Fibroblast of skin of scalp (primary cell): ENCODE data around the gene RXRA.
A peak's percentile ranks its signal among the peaks of the same experiment; 100 is the strongest.

Experiments used
- DNase-seq: peaks from one replicate; pipeline ENCODE4 v3.0.0-alpha.2; 2013

Gene RXRA

GRCh38 chr9:134369416-134370212 is 43.4 kb downstream of the RXRA start:
- DNase-seq: no peak

- no peak for DNase-seq
Observed at GRCh38 chr9:134370213-134370492, 43.9 kb downstream of the RXRA start.

GRCh38 chr9:134370638-134371037 is 44.4 kb downstream of the RXRA start:
- DNase-seq: no peak

GRCh38 chr9:134371731-134372130 is 45.5 kb downstream of the RXRA start:
- DNase-seq: no peak

- peak; percentile 18 for DNase-seq
Observed at GRCh38 chr9:134372581-134373267, 46.5 kb downstream of the RXRA start.

- no peak for DNase-seq
Observed at GRCh38 chr9:134373269-134373668, 47.0 kb downstream of the RXRA start.

- DNase-seq: no peak
Observed at GRCh38 chr9:134373953-134374300, 47.7 kb downstream of the RXRA start.

GRCh38 chr9:134374301-134375010 is 48.2 kb downstream of the RXRA start:
- no peak for DNase-seq

GRCh38 chr9:134375011-134375390 is 48.7 kb downstream of the RXRA start:
- DNase-seq: no peak

GRCh38 chr9:134375430-134376385 is 49.5 kb downstream of the RXRA start:
- DNase-seq: peak; percentile 38

GRCh38 chr9:134376386-134377142 is 50.3 kb downstream of the RXRA start:
- no peak for DNase-seq

- DNase-seq: no peak
Observed at GRCh38 chr9:134377143-134377484, 50.9 kb downstream of the RXRA start.

- no peak for DNase-seq
Observed at GRCh38 chr9:134377976-134378375, 51.7 kb downstream of the RXRA start.

GRCh38 chr9:134378901-134379338 is 52.7 kb downstream of the RXRA start:
- peak; percentile 77 for DNase-seq

- DNase-seq: no peak
Observed at GRCh38 chr9:134379831-134380365, 53.6 kb downstream of the RXRA start.

- no peak for DNase-seq
Observed at GRCh38 chr9:134380542-134381271, 54.5 kb downstream of the RXRA start.

- no peak for DNase-seq
Observed at GRCh38 chr9:134381272-134381661, 55.0 kb downstream of the RXRA start.

- no peak for DNase-seq
Observed at GRCh38 chr9:134381671-134382516, 55.6 kb downstream of the RXRA start.

GRCh38 chr9:134382733-134383132 is 56.5 kb downstream of the RXRA start:
- no peak for DNase-seq

- DNase-seq: no peak
Observed at GRCh38 chr9:134383148-134383547, 56.9 kb downstream of the RXRA start.
